Choroid plexus epithelial cell (primary cell): ENCODE measurements around the gene TCEANC.
A peak's percentile ranks its signal among the peaks of the same experiment; 100 is the strongest.
"Not testable (repeated sequence)": the region's sequence is repeated elsewhere in the genome, so short reads cannot be mapped to it uniquely, and the experiment has no call there.

Experiments
- DNase-seq: peaks from one replicate; pipeline ENCODE4 v3.0.0-alpha.2; 2010; ENCODE audit warnings: low read depth
- H3K4me3 ChIP-seq: 2 replicates; pipeline ENCODE4 v1.5.1; 2011; ENCODE audit warnings: low read depth, mild to moderate bottlenecking, control low read depth, low read length, moderate library complexity
- CTCF ChIP-seq: conservative IDR thresholded peaks from 2 replicates; pipeline ENCODE4 v1.5.1; 2011; ENCODE audit warnings: low read depth, mild to moderate bottlenecking, control low read depth, inconsistent platforms, low read length, moderate library complexity

Gene TCEANC

GRCh38 chrX:13667919-13668318 is 15.0 kb downstream of the TCEANC start:
- DNase-seq, result no peak
- H3K4me3 ChIP-seq, result no peak overlapping the region
- TF ChIP-seq CTCF, result no peak

- H3K4me3 ChIP-seq, result no peak overlapping the region
- DNase-seq, result peak; percentile 98
- no peak for TF ChIP-seq CTCF
These were observed 16.4 kb downstream of the TCEANC start for GRCh38 chrX:13669246-13669737.

- not testable (repeated sequence) for H3K4me3 ChIP-seq, DNase-seq
These were observed 16.8 kb downstream of the TCEANC start for GRCh38 chrX:13669755-13670154.

GRCh38 chrX:13670197-13670596 is 17.3 kb downstream of the TCEANC start:
- TF ChIP-seq CTCF, result no peak
- H3K4me3 ChIP-seq, result no peak overlapping the region
- no peak for DNase-seq

GRCh38 chrX:13673016-13673415 is 20.1 kb downstream of the TCEANC start:
- H3K4me3 ChIP-seq, result no peak overlapping the region
- no peak for DNase-seq
- no peak for TF ChIP-seq CTCF

- H3K4me3 ChIP-seq, result no peak overlapping the region
- no peak for TF ChIP-seq CTCF
- no peak for DNase-seq
These were observed 23.9 kb downstream of the TCEANC start for GRCh38 chrX:13676885-13677284.

GRCh38 chrX:13679700-13680099 is 26.8 kb downstream of the TCEANC start:
- not testable (repeated sequence) for H3K4me3 ChIP-seq, DNase-seq

GRCh38 chrX:13681595-13681994 is 28.7 kb downstream of the TCEANC start:
- H3K4me3 ChIP-seq, result no peak overlapping the region
- no peak for DNase-seq
- TF ChIP-seq CTCF, result no peak
